SJCRH30 (cell line): ENCODE results near the gene SLC2A4. TPM values are rescaled to one million over a fixed set of nuclear protein-coding genes. Genes with fewer than 3 reads are reported as not detected.

ENCODE experiments used
- DNase-seq, 2 experiments: peaks; one replicate each; pipeline ENCODE4 v3.0.0-alpha.2; 2015 to 2020
- H3K27ac ChIP-seq: fragments of 250-450 bp; sonication (Bioruptor Pico); 2 replicates; pipeline ENCODE4 v1.5.1; 2020; ENCODE audit warnings: mild to moderate bottlenecking, moderate library complexity
- H3K27me3 ChIP-seq: fragments of 250-450 bp; sonication (Bioruptor Pico); 2 replicates; pipeline ENCODE4 v1.5.1; 2020; ENCODE audit warnings: mild to moderate bottlenecking, moderate library complexity
- H3K36me3 ChIP-seq: fragments of 250-450 bp; sonication (Bioruptor Pico); 2 replicates; pipeline ENCODE4 v1.5.1; 2020; ENCODE audit warnings: mild to moderate bottlenecking, moderate library complexity
- H3K4me1 ChIP-seq: fragments of 250-450 bp; sonication (Bioruptor Pico); 2 replicates; pipeline ENCODE4 v1.5.1; 2020; ENCODE audit warnings: mild to moderate bottlenecking, moderate library complexity
- H3K4me3 ChIP-seq: fragments of 250-450 bp; sonication (Bioruptor Pico); 2 replicates; pipeline ENCODE4 v1.5.1; 2020; ENCODE audit warnings: mild to moderate bottlenecking, moderate library complexity
- H3K9me3 ChIP-seq: fragments of 250-450 bp; sonication (Bioruptor Pico); replicated peaks from 2 replicates; pipeline ENCODE4 v1.5.1; 2020; ENCODE audit warnings: mild to moderate bottlenecking, moderate library complexity
- total RNA-seq: library from RNA; depleted of rRNA; stranded (reverse); fragments of >200 nt; shearing (Covaris generic); gene quantifications from 2 replicates; pipeline ENCODE4 v1.2.3, GENCODE V29; 2014

SLC2A4 gene
- total RNA-seq, 1 experiment from 2014 or later, result 1.3 TPM

- Histone ChIP-seq H3K27me3 (peaks cover 4% of the 10 kb centered on the region; the same call in 1 of the 2 replicates), H3K36me3 (no peaks in the 10 kb centered on the region), H3K27ac (peak overlapping the region; percentile 40), H3K9me3 (no peaks in the 10 kb centered on the region), H3K4me3 (peak overlapping the region; percentile 64), H3K4me1 (no peaks in the 10 kb centered on the region)
- DNase-seq, result peak; percentile 67 to 83
Measured at GRCh38 chr17:7280519-7281073, 922 bp upstream of the SLC2A4 start.

- peak; percentile 22 to 39 for DNase-seq
- H3K9me3 ChIP-seq, result no peaks in the 10 kb centered on the region
- H3K4me1 ChIP-seq, result no peaks in the 10 kb centered on the region
- no peak overlapping the region for H3K27ac ChIP-seq
- H3K4me3 ChIP-seq, result peak overlapping the region; percentile 64
- no peaks in the 10 kb centered on the region for H3K36me3 ChIP-seq
- peaks cover 4% of the 10 kb centered on the region; the same call in 1 of the 2 replicates for H3K27me3 ChIP-seq
Measured at GRCh38 chr17:7281953-7282751, 634 bp downstream of the SLC2A4 start.

GRCh38 chr17:7282752-7283321, 1.3 kb downstream of the SLC2A4 start:
- no peak for DNase-seq
- no peaks in the 10 kb centered on the region for H3K4me1 ChIP-seq
- H3K36me3 ChIP-seq, result no peaks in the 10 kb centered on the region
- no peak overlapping the region for H3K4me3 ChIP-seq
- no peaks in the 10 kb centered on the region for H3K9me3 ChIP-seq
- no peak overlapping the region for H3K27ac ChIP-seq
- peaks cover 4% of the 10 kb centered on the region; the same call in 1 of the 2 replicates for H3K27me3 ChIP-seq

- Histone ChIP-seq H3K4me3 (no peak overlapping the region), H3K9me3 (no peaks in the 10 kb centered on the region), H3K27me3 (peaks cover 4% of the 10 kb centered on the region; the same call in 1 of the 2 replicates), H3K36me3 (no peaks in the 10 kb centered on the region), H3K27ac (no peak overlapping the region), H3K4me1 (no peaks in the 10 kb centered on the region)
- DNase-seq, result no peak
Measured at GRCh38 chr17:7283471-7284216, 2.1 kb downstream of the SLC2A4 start.

GRCh38 chr17:7284911-7285310, 3.4 kb downstream of the SLC2A4 start:
- no peak for DNase-seq
- Histone ChIP-seq H3K36me3 (no peaks in the 10 kb centered on the region), H3K4me1 (no peaks in the 10 kb centered on the region), H3K27me3 (peaks cover 3% of the 10 kb centered on the region; the same call in 1 of the 2 replicates), H3K9me3 (no peaks in the 10 kb centered on the region), H3K4me3 (no peak overlapping the region), H3K27ac (no peak overlapping the region)

- H3K4me1 ChIP-seq, result no peaks in the 10 kb centered on the region
- no peak for DNase-seq
- H3K27me3 ChIP-seq, result no peaks in the 10 kb centered on the region
- no peak overlapping the region for H3K4me3 ChIP-seq
- no peak overlapping the region for H3K27ac ChIP-seq
- H3K36me3 ChIP-seq, result no peaks in the 10 kb centered on the region
- H3K9me3 ChIP-seq, result no peaks in the 10 kb centered on the region
Measured at GRCh38 chr17:7285679-7286078, 4.2 kb downstream of the SLC2A4 start.

GRCh38 chr17:7289256-7290032, 7.9 kb downstream of the SLC2A4 start:
- Histone ChIP-seq H3K27me3 (no peaks in the 10 kb centered on the region), H3K4me1 (no peaks in the 10 kb centered on the region), H3K27ac (no peak overlapping the region), H3K9me3 (no peaks in the 10 kb centered on the region), H3K4me3 (no peak overlapping the region), H3K36me3 (no peaks in the 10 kb centered on the region)
- no peak for DNase-seq

GRCh38 chr17:7290166-7290565, 8.6 kb downstream of the SLC2A4 start:
- no peaks in the 10 kb centered on the region for H3K4me1 ChIP-seq
- H3K4me3 ChIP-seq, result no peak overlapping the region
- no peak overlapping the region for H3K27ac ChIP-seq
- no peaks in the 10 kb centered on the region for H3K9me3 ChIP-seq
- no peaks in the 10 kb centered on the region for H3K27me3 ChIP-seq
- no peak for DNase-seq
- H3K36me3 ChIP-seq, result no peaks in the 10 kb centered on the region

- no peaks in the 10 kb centered on the region for H3K4me1 ChIP-seq
- H3K27me3 ChIP-seq, result no peaks in the 10 kb centered on the region
- H3K27ac ChIP-seq, result no peak overlapping the region
- no peaks in the 10 kb centered on the region for H3K36me3 ChIP-seq
- no peak for DNase-seq
- no peak overlapping the region for H3K4me3 ChIP-seq
- no peaks in the 10 kb centered on the region for H3K9me3 ChIP-seq
Measured at GRCh38 chr17:7290685-7291084, 9.2 kb downstream of the SLC2A4 start.

GRCh38 chr17:7292194-7292593, 10.7 kb downstream of the SLC2A4 start:
- no peaks in the 10 kb centered on the region for H3K27me3 ChIP-seq
- no peaks in the 10 kb centered on the region for H3K4me1 ChIP-seq
- H3K27ac ChIP-seq, result no peak overlapping the region
- H3K4me3 ChIP-seq, result no peak overlapping the region
- no peaks in the 10 kb centered on the region for H3K36me3 ChIP-seq
- no peaks in the 10 kb centered on the region for H3K9me3 ChIP-seq
- DNase-seq, result no peak

GRCh38 chr17:7292729-7293128, 11.2 kb downstream of the SLC2A4 start:
- Histone ChIP-seq H3K4me3 (no peak overlapping the region), H3K27me3 (no peaks in the 10 kb centered on the region), H3K36me3 (no peaks in the 10 kb centered on the region), H3K4me1 (no peaks in the 10 kb centered on the region), H3K9me3 (no peaks in the 10 kb centered on the region), H3K27ac (no peak overlapping the region)
- peak in 1 of 2 experiments; percentile 26 for DNase-seq

- no peaks in the 10 kb centered on the region for H3K36me3 ChIP-seq
- no peaks in the 10 kb centered on the region for H3K4me1 ChIP-seq
- H3K9me3 ChIP-seq, result no peaks in the 10 kb centered on the region
- no peaks in the 10 kb centered on the region for H3K27me3 ChIP-seq
- no peak overlapping the region for H3K4me3 ChIP-seq
- H3K27ac ChIP-seq, result no peak overlapping the region
- no peak for DNase-seq
Measured at GRCh38 chr17:7293159-7293558, 11.6 kb downstream of the SLC2A4 start.

GRCh38 chr17:7293816-7294613, 12.5 kb downstream of the SLC2A4 start:
- no peak overlapping the region for H3K27ac ChIP-seq
- H3K9me3 ChIP-seq, result no peaks in the 10 kb centered on the region
- no peaks in the 10 kb centered on the region for H3K36me3 ChIP-seq
- no peak for DNase-seq
- no peaks in the 10 kb centered on the region for H3K27me3 ChIP-seq
- H3K4me1 ChIP-seq, result no peaks in the 10 kb centered on the region
- H3K4me3 ChIP-seq, result no peak overlapping the region
